WI38 (cell line): ENCODE results near the gene TTLL11.
"Not testable (repeated sequence)": the region's sequence is repeated elsewhere in the genome, so short reads cannot be mapped to it uniquely, and the experiment has no call there.

Experiments
- H3K4me3 ChIP-seq: 2 replicates; pipeline ENCODE4 v1.5.1; 2011; ENCODE audit warnings: low read depth, mild to moderate bottlenecking, control low read depth, low read length
- TF ChIP-seq, protein P1 (sequence below): IDR thresholded peaks from 2 replicates; pipeline ENCODE4 v1.5.1; 2012; ENCODE audit warnings: low read depth, mild to moderate bottlenecking, control low read depth, low read length

TTLL11 gene

DNA sequence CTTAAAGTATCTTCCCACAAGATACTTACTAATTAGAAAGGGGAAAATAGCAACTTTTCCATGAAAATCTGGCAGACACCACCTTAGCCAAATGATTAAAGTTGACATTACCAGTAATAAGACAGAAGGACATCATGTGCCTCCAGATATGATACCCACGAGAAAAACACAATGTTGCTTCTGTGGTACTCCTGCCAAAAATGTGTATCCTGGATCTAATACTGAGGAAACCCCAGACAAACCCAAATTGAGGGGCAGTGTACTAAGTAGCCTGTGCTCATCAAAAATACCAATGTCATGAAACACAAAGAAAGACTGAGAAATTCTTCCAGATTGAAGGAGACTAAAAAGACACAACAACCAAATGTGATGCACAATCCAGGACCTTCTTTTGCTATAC is 85.3 kb downstream of the TTLL11 start:
- TF ChIP-seq, protein P1, sequence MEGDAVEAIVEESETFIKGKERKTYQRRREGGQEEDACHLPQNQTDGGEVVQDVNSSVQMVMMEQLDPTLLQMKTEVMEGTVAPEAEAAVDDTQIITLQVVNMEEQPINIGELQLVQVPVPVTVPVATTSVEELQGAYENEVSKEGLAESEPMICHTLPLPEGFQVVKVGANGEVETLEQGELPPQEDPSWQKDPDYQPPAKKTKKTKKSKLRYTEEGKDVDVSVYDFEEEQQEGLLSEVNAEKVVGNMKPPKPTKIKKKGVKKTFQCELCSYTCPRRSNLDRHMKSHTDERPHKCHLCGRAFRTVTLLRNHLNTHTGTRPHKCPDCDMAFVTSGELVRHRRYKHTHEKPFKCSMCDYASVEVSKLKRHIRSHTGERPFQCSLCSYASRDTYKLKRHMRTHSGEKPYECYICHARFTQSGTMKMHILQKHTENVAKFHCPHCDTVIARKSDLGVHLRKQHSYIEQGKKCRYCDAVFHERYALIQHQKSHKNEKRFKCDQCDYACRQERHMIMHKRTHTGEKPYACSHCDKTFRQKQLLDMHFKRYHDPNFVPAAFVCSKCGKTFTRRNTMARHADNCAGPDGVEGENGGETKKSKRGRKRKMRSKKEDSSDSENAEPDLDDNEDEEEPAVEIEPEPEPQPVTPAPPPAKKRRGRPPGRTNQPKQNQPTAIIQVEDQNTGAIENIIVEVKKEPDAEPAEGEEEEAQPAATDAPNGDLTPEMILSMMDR, result no peak
- no peak overlapping the region for H3K4me3 ChIP-seq

DNA sequence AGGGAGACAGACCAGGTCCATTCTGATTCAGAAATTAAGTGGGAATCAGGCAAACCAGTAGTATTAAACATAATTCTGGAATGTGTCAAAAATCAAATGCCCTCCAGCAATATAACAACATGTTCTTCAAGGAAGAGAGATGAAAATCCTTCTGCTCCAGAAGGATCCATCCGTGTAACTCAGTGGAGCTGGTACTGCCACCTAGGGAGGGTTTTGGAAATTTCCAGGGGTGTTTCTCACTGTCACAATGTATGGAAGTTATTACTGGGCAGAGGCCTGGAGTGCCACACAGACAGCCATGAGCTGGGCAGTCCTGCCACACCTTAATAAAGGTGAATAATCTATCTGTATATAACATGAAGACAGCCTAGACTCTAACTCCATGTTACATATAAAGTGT is 87.5 kb downstream of the TTLL11 start:
- TF ChIP-seq, protein P1, result peak; percentile 56
- H3K4me3 ChIP-seq, result no peak overlapping the region

DNA sequence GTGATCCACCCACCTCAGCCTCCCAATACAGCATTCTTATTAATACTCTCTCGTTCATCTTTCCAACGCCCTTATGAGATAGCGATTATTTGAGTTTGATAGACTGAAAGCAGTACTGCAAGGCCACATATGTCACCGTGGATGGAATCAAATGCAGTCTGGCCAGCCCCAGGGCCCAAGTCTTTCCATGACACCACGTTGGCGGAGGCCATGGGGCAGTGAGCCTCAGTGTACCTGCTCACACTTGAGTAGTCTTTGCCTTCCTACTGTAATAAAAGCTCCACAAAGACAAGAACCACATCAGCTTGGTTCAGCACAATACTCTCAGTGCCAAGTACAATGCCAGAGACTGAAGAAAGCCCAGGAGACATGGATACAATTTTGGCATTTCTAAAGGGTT is 88.5 kb downstream of the TTLL11 start:
- TF ChIP-seq, protein P1, result no peak
- H3K4me3 ChIP-seq, result no peak overlapping the region

DNA sequence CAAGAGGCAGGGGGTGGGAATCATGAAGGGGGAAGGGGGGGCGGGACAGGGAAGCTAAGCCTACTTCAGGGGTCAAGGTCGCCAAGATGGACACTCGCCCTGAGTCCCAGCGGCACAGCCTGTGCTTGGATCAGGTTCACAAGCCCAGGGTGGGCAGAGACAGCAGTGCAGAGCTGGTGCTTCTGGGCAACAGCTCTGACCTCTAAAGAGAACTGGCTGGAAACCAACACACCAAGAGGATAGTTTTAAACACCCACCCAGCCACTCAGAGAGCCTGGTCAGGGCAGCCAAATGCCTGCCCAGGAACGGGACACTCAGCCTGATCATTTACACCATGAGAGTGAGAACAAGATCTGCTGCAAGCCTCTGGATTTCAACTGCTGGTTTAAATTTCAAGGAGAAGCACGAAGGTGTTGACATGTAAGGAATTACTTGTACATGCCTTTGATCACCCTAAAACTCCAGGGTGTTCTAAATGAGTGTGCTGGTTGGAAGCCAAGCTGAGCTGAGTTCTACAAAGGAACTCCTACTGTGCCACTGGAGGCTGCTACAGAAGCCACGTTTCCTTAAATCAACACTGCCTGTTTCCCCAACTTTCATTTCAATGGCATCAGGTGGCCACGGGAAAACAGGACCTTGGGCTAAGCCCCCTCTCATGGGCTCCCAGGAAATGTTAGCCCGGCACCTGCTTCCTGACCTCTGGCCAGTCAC is 91.5 kb downstream of the TTLL11 start:
- TF ChIP-seq, protein P1, result no peak
- no peak overlapping the region for H3K4me3 ChIP-seq

DNA sequence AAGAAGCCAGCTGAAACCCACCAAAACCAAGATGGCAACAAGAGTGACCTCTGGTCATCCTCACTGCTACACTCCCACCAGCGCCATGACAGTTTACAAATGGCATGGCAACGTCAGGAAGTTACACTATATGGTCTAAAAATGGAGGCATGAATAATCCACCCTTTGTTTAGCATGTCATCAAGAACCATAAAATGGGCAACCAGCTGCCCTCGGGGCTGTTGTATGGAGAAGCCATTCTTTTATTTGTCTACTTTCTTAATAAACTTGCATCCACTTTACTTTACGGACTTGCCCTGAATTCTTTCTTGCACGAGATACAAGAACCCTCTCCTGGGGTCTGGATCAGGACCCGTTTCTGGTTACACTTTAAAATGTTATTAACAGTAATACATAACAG is 92.6 kb downstream of the TTLL11 start:
- H3K4me3 ChIP-seq, result not testable (repeated sequence)

DNA sequence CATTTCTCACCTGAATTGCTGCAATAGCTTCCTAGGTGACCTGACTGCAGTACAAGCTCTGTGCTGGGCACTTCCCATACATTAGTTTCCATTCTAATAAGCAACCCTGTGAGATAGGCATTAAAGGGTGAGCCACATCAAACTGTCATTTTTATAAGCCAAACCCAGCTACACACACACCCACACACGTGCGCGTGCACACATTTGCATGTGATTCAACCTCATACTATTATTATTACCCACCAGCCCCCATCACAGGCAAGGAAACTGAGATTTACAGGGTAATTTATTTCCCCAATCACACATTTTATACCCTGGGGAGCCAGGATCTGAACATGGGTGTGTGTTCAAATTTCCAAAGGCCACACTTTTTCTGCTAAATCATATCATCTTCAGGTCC is 93.6 kb downstream of the TTLL11 start:
- no peak overlapping the region for H3K4me3 ChIP-seq
- TF ChIP-seq, protein P1, result no peak

DNA sequence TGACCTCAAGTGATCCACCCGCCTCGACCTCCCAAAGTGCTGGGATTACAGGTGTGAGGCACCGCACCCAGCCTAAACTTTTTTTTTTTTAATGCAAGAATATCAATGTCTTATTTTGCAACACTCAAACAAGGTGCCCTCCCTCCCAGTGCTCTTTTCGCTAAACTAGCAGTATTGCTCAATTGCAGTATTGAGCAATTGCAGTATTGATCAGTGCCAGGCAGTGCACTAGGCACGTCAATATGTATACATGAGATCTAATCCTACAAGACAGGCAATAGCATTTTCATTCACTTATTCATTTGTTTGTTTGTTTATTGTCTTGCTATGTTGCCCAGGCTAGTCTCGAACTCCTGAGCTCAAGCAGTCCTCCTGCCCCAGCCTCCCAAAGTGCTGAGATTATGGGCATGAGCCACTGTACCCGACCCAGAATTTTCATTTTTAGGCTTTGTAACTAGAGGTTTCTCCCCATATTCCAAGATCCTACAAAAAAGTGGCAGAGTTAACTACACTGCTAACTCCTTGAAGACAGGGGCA is 94.5 kb downstream of the TTLL11 start:
- TF ChIP-seq, protein P1, result no peak
- no peak overlapping the region for H3K4me3 ChIP-seq

DNA sequence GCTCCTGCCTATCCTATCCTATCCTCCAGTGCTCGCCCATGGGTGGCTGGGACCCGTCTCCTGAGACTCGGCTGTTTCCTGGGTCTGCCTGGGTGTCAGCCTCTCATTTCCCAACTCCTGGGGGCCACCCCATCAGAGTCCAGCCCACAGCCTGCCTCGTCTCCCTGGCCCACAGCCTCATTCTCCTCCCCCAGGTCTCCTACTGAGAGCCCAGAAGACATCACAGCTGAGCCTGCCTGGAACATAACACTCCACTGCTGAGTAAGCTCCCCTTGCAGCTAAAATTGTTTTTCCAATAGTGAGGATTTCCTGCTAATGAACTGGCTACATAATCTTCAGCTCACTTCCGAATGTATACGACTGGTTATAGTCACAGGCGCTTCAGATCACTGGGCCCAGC is 95.3 kb downstream of the TTLL11 start:
- TF ChIP-seq, protein P1, result no peak
- H3K4me3 ChIP-seq, result no peak overlapping the region
